ENCODE measurements around the gene AFMID.

DNA sequence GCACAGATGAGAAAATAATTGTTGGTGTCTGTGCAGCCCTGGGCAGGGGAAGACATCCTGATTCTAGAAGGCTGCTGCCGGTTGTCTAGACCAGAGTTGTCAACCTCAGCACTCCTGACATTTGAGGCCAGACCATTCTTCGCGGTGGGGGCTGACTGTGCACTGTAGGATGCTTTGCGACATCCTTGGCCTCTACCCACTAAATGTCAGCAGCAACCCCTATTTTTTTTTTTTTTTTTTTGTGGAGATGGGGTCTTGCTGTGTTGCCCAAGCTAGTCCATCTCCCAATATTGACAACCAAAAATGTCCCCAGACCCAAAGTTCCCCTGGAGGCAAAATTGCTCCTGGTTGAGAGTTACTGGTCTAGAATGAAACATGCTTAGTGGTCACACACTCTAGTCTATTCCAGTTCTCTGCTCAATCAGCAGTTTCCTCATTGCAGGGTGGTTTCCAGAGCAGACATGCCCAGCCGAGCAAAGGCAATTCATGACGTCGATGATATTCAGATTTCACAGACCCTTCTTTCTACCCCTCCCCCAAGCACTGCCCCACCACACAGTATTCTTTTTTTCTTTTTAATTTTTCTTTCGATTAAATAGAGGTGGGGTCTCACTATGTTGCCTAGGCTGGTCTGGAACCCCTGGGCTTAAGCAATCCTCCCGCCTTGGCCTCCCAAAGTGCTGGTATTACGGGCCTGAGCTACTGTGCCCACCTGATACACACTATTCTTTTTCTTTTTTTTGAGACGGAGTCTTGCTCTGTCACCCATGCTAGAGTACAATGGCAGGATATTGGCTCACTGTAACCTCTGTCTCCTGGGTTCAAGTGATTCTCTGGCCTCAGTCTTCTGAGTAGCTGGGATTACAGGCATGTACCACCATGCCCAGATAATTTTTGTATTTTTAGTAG is 32.0 kb upstream of the AFMID start:
- TF ChIP-seq POLR2A (IDR thresholded peaks at IDR 0.05), result no peak
- TF ChIP-seq, protein P1, sequence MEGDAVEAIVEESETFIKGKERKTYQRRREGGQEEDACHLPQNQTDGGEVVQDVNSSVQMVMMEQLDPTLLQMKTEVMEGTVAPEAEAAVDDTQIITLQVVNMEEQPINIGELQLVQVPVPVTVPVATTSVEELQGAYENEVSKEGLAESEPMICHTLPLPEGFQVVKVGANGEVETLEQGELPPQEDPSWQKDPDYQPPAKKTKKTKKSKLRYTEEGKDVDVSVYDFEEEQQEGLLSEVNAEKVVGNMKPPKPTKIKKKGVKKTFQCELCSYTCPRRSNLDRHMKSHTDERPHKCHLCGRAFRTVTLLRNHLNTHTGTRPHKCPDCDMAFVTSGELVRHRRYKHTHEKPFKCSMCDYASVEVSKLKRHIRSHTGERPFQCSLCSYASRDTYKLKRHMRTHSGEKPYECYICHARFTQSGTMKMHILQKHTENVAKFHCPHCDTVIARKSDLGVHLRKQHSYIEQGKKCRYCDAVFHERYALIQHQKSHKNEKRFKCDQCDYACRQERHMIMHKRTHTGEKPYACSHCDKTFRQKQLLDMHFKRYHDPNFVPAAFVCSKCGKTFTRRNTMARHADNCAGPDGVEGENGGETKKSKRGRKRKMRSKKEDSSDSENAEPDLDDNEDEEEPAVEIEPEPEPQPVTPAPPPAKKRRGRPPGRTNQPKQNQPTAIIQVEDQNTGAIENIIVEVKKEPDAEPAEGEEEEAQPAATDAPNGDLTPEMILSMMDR (IDR thresholded peaks at IDR 0.05), result no peak
